Measurements from ENCODE around the gene SLC7A8.
A peak's percentile ranks its signal among the peaks of the same experiment; 100 is the strongest.

SLC7A8 gene

GRCh38 chr14:23173796-23174195, 9.7 kb downstream of the SLC7A8 start:
- no peak overlapping the region for H3K4me3 ChIP-seq (ENCODE audit: low read depth, low read length)
- DNase-seq (ENCODE audit: low read depth) = no peak
- TF ChIP-seq, protein P1, sequence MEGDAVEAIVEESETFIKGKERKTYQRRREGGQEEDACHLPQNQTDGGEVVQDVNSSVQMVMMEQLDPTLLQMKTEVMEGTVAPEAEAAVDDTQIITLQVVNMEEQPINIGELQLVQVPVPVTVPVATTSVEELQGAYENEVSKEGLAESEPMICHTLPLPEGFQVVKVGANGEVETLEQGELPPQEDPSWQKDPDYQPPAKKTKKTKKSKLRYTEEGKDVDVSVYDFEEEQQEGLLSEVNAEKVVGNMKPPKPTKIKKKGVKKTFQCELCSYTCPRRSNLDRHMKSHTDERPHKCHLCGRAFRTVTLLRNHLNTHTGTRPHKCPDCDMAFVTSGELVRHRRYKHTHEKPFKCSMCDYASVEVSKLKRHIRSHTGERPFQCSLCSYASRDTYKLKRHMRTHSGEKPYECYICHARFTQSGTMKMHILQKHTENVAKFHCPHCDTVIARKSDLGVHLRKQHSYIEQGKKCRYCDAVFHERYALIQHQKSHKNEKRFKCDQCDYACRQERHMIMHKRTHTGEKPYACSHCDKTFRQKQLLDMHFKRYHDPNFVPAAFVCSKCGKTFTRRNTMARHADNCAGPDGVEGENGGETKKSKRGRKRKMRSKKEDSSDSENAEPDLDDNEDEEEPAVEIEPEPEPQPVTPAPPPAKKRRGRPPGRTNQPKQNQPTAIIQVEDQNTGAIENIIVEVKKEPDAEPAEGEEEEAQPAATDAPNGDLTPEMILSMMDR (IDR thresholded peaks at IDR 0.05; ENCODE audit: control insufficient read depth, extremely low read depth, insufficient read depth) = no peak

- no peak overlapping the region for H3K4me3 ChIP-seq (ENCODE audit: low read depth, low read length)
- TF ChIP-seq, protein P1 (IDR thresholded peaks at IDR 0.05; ENCODE audit: control insufficient read depth, extremely low read depth, insufficient read depth) = no peak
- DNase-seq (ENCODE audit: low read depth) = no peak
Measured at GRCh38 chr14:23173031-23173430, 10.4 kb downstream of the SLC7A8 start.

DNA sequence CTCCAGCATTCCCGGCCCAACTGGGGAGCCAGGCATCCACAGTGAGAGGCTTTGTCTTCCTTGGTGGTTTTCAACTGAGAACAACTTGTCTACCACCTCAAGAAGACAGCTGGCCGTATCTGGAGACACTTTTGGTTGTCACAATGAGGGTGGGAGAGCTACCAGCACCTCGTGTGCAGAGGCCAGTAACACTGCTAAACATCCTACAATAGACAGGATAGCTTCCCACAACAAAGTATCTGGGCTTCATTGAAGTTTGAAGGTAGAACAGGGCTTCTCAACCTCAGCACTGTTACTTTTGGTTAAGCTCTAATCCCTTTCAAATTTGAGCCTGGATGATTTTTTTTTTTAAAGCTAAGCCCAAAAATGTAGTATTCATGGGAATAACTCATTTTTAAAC, 10.9 kb downstream of the SLC7A8 start:
- no peak for DNase-seq (ENCODE audit: low read depth)
- TF ChIP-seq, protein P1 (IDR thresholded peaks at IDR 0.05; ENCODE audit: control insufficient read depth, extremely low read depth, insufficient read depth) = no peak
- H3K4me3 ChIP-seq (ENCODE audit: low read depth, low read length) = no peak overlapping the region

GRCh38 chr14:23172096-23172495, 11.4 kb downstream of the SLC7A8 start:
- TF ChIP-seq, protein P1 (IDR thresholded peaks at IDR 0.05; ENCODE audit: control insufficient read depth, extremely low read depth, insufficient read depth) = no peak
- no peak for DNase-seq (ENCODE audit: low read depth)
- H3K4me3 ChIP-seq (ENCODE audit: low read depth, low read length) = no peak overlapping the region

DNA sequence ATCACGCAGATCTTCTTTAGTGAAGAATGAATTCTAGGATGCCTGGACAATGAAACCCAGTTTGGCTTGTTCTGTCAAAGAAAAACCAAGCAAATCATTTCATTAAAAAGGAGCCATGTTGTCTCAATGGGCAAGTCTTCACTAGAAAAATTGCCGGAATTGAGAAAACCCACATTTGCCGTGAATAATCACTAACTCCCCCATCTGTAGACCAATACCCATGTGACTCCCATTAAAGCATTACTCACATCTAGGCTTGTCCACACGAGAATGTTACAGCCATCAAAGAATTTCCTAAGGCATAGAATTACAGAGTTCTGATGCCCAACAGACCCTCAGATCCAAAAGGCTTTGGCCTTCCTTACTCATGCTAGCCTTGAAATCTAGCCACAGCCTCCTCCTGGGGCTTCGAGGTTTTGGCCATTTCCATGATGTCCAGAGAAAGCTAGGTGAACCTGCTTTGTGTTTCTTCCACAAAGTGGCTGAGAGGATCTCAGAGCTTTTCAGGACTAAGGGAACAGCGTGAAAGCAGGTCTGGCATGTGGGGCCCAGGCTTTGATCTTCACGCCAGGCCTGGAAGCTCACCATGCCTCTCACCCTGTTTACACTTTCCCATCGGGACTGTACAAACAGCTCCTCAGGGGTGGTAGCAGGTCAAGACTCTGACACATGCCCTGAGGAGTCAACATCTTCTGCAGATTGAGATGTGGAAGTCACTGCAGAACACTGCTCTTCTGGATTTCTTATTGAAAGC, 12.1 kb downstream of the SLC7A8 start:
- no peak for DNase-seq (ENCODE audit: low read depth)
- TF ChIP-seq, protein P1 (IDR thresholded peaks at IDR 0.05; ENCODE audit: control insufficient read depth, extremely low read depth, insufficient read depth) = no peak
- H3K4me3 ChIP-seq (ENCODE audit: low read depth, low read length) = no peak overlapping the region

- TF ChIP-seq, protein P1 (IDR thresholded peaks at IDR 0.05; ENCODE audit: control insufficient read depth, extremely low read depth, insufficient read depth) = no peak
- no peak overlapping the region for H3K4me3 ChIP-seq (ENCODE audit: low read depth, low read length)
- no peak for DNase-seq (ENCODE audit: low read depth)
Measured at GRCh38 chr14:23169622-23170021, 13.8 kb downstream of the SLC7A8 start.

DNA sequence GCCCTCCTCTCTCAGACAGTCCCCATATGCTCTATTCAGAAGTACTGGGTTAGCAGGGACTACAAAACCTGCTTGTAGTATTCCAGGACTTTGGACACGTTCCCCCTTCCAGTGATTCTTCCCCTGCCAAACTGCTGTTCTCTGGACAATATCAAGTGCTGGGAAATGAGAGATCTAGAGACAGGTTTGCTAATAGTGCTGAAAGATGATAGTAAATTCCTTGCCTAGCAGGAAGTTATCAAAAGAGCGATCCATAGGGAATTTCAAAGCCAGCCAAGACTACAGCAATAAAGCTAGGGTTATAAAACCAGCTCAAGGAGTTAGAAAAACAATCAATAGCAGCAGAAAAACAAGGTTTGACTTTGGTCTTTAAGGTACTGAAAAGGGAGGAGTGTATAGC, 15.2 kb downstream of the SLC7A8 start:
- no peak overlapping the region for H3K4me3 ChIP-seq (ENCODE audit: low read depth, low read length)
- TF ChIP-seq, protein P1 (IDR thresholded peaks at IDR 0.05; ENCODE audit: control insufficient read depth, extremely low read depth, insufficient read depth) = no peak
- peak; percentile 65 for DNase-seq (ENCODE audit: low read depth)

Data from LNCaP clone FGC (cell line).